ENCODE measurements around the gene DQX1.

DNA sequence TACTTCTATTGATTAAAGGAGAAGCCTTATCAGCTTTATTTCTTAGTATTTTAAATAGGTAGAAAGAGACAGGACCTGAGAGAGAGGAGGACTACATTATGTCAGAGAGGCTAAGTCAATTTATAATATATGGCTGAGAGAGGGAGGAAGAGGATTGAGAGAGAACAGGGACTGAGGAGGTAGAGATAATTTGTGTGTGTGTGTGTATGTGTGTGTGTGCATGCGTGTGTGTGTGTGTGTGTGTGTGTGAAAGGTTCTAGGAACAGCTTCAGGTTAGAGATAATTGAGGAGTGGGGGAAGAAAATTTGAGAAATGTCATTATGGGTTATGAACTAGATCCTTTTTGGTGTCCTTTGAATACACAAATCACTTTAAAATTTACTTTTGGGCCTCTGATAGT, 43.7 kb upstream of the DQX1 start:
- TF ChIP-seq, protein P1, sequence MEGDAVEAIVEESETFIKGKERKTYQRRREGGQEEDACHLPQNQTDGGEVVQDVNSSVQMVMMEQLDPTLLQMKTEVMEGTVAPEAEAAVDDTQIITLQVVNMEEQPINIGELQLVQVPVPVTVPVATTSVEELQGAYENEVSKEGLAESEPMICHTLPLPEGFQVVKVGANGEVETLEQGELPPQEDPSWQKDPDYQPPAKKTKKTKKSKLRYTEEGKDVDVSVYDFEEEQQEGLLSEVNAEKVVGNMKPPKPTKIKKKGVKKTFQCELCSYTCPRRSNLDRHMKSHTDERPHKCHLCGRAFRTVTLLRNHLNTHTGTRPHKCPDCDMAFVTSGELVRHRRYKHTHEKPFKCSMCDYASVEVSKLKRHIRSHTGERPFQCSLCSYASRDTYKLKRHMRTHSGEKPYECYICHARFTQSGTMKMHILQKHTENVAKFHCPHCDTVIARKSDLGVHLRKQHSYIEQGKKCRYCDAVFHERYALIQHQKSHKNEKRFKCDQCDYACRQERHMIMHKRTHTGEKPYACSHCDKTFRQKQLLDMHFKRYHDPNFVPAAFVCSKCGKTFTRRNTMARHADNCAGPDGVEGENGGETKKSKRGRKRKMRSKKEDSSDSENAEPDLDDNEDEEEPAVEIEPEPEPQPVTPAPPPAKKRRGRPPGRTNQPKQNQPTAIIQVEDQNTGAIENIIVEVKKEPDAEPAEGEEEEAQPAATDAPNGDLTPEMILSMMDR (IDR thresholded peaks at IDR 0.05): no peak
- no peak for TF ChIP-seq POLR2AphosphoS5 (IDR thresholded peaks at IDR 0.05; ENCODE audit: insufficient read depth in 1 of 2, low read depth in 1 of 2)
- TF ChIP-seq POLR2A (IDR thresholded peaks at IDR 0.05): no peak
